Activated T-helper 2 cell treated with anti-CD3 and anti-CD28 coated beads, Interferon-gamma antibody, Interleukin-2, Interleukin-4, amounts not matched to agents 10 μg/mL and 5 μg/mL and 100 μg/mL, durations not matched to agents 14 hours and 24 hours and 36 hours (primary cell): ENCODE data around the gene NOXO1. TPM values are rescaled to one million over a fixed set of nuclear protein-coding genes. Genes with fewer than 3 reads are reported as not detected.
"Not testable (repeated sequence)": the region's sequence is repeated elsewhere in the genome, so short reads cannot be mapped to it uniquely, and the experiment has no call there.

Experiments
- DNase-seq: peaks from one replicate; pipeline ENCODE4 v3.0.0; 2021; ENCODE audit warnings: low spot score
- H3K27ac Mint-ChIP-seq: one replicate; pipeline ENCODE4 v1.8.0; 2021; ENCODE audit warnings: mixed read lengths
- H3K27me3 Mint-ChIP-seq: one replicate; pipeline ENCODE4 v1.8.0; 2021; ENCODE audit warnings: low read depth, mixed read lengths
- H3K36me3 Mint-ChIP-seq: one replicate; pipeline ENCODE4 v1.8.0; 2021; ENCODE audit warnings: low read depth, mixed read lengths
- H3K4me1 Mint-ChIP-seq: one replicate; pipeline ENCODE4 v1.8.0; 2021; ENCODE audit warnings: low read depth, mixed read lengths
- H3K4me3 Mint-ChIP-seq: one replicate; pipeline ENCODE4 v1.8.0; 2021; ENCODE audit warnings: low read depth, mild to moderate bottlenecking, moderate library complexity, mixed read lengths
- H3K9me3 Mint-ChIP-seq: one replicate; pipeline ENCODE4 v1.8.0; 2021; ENCODE audit warnings: mixed read lengths
- intact Hi-C: fragments of 100-400 bp; cut with micrococcal nuclease; formaldehyde crosslinking; loops from one replicate; pipeline ENCODE4 v1.15.1; 2023
- total RNA-seq: library from RNA; stranded (reverse); gene quantifications from 2 replicates; pipeline ENCODE4 v1.2.3, GENCODE V29; 2022

NOXO1 gene
- total RNA-seq, 1 donor from 2014 or later: 0.23 TPM

- Mint-ChIP-seq H3K27ac (peak overlapping the region; percentile 28), H3K4me3 (peak overlapping the region; percentile 73), H3K36me3 (no peaks in the 10 kb centered on the region), H3K27me3 (peaks cover 42% of the 10 kb centered on the region), H3K4me1 (peaks cover 16% of the 10 kb centered on the region), H3K9me3 (no peaks in the 10 kb centered on the region)
- intact Hi-C loops: loop anchor here (1.0 to 10.0 kb wide), 3 partner anchors 132 to 319 kb away; partner anchors contain the start of genes ABCA3, ECI1 and TRAF7
- DNase-seq: peak; percentile 90
These were observed 42.1 kb upstream of the NOXO1 start for GRCh38 chr16:2023092-2024031.

- peaks cover 16% of the 10 kb centered on the region for H3K4me1 Mint-ChIP-seq
- no peaks in the 10 kb centered on the region for H3K36me3 Mint-ChIP-seq
- no peak overlapping the region for H3K27ac Mint-ChIP-seq
- intact Hi-C loops: loop anchor here (1.0 to 10.0 kb wide), 3 partner anchors 133 to 320 kb away; partner anchors contain the start of genes ABCA3, ECI1 and TRAF7
- DNase-seq: no peak
- H3K4me3 Mint-ChIP-seq: peak overlapping the region; percentile 73
- no peaks in the 10 kb centered on the region for H3K9me3 Mint-ChIP-seq
- peaks cover 38% of the 10 kb centered on the region for H3K27me3 Mint-ChIP-seq
These were observed 41.4 kb upstream of the NOXO1 start for GRCh38 chr16:2022723-2023091.

GRCh38 chr16:2019921-2020831, 38.9 kb upstream of the NOXO1 start:
- intact Hi-C loops: loop anchor here (5.0 to 10.0 kb wide), 2 partner anchors 235 to 322 kb away; partner anchors contain the start of genes ABCA3 and ECI1
- H3K27me3 Mint-ChIP-seq: peaks cover 28% of the 10 kb centered on the region
- H3K36me3 Mint-ChIP-seq: no peaks in the 10 kb centered on the region
- DNase-seq: no peak
- no peak overlapping the region for H3K27ac Mint-ChIP-seq
- peaks cover 11% of the 10 kb centered on the region for H3K4me1 Mint-ChIP-seq
- no peaks in the 10 kb centered on the region for H3K9me3 Mint-ChIP-seq
- peak overlapping the region; percentile 42 for H3K4me3 Mint-ChIP-seq

GRCh38 chr16:2019518-2019920, 38.2 kb upstream of the NOXO1 start, which contains the start of gene NPW:
TSS of gene NPW (plus strand) at chr16:2019785.
- no peak for DNase-seq
- Mint-ChIP-seq H3K27me3 (peaks cover 26% of the 10 kb centered on the region), H3K4me3 (peak within 1 kb of the TSS; percentile 42), H3K36me3 (no peaks in the 10 kb centered on the region), H3K9me3 (no peaks in the 10 kb centered on the region), H3K27ac (no peak within 1 kb of the TSS), H3K4me1 (peaks cover 11% of the 10 kb centered on the region)
- intact Hi-C loops: no loop called here

GRCh38 chr16:2016407-2016922, 35.2 kb upstream of the NOXO1 start:
- H3K4me1 Mint-ChIP-seq: peaks cover 2% of the 10 kb centered on the region
- no peak for DNase-seq
- no peak overlapping the region for H3K27ac Mint-ChIP-seq
- no peaks in the 10 kb centered on the region for H3K9me3 Mint-ChIP-seq
- intact Hi-C loops: no loop called here
- no peaks in the 10 kb centered on the region for H3K36me3 Mint-ChIP-seq
- peaks cover 16% of the 10 kb centered on the region for H3K27me3 Mint-ChIP-seq
- H3K4me3 Mint-ChIP-seq: no peak overlapping the region

- H3K36me3 Mint-ChIP-seq: no peaks in the 10 kb centered on the region
- intact Hi-C loops: no loop called here
These were observed 34.6 kb upstream of the NOXO1 start for GRCh38 chr16:2015947-2016208.

GRCh38 chr16:2015117-2015946, 34.1 kb upstream of the NOXO1 start:
- Mint-ChIP-seq H3K27ac (no peak overlapping the region), H3K9me3 (no peaks in the 10 kb centered on the region), H3K4me1 (peaks cover under 1% of the 10 kb centered on the region), H3K4me3 (no peak overlapping the region), H3K36me3 (peaks cover under 1% of the 10 kb centered on the region), H3K27me3 (peaks cover 11% of the 10 kb centered on the region)
- no peak for DNase-seq
- intact Hi-C loops: no loop called here

More at GRCh38 chr16:2015947-2016208, 34.6 kb upstream of the NOXO1 start:
- DNase-seq: no peak
- Mint-ChIP-seq H3K27me3 (peaks cover 14% of the 10 kb centered on the region), H3K4me3 (no peak overlapping the region), H3K4me1 (peaks cover 2% of the 10 kb centered on the region), H3K27ac (no peak overlapping the region), H3K9me3 (no peaks in the 10 kb centered on the region)

- intact Hi-C loops: no loop called here
- H3K36me3 Mint-ChIP-seq: peaks cover 7% of the 10 kb centered on the region
- peaks cover 3% of the 10 kb centered on the region for H3K27me3 Mint-ChIP-seq
- no peaks in the 10 kb centered on the region for H3K9me3 Mint-ChIP-seq
- no peak overlapping the region for H3K27ac Mint-ChIP-seq
- no peak overlapping the region for H3K4me3 Mint-ChIP-seq
- H3K4me1 Mint-ChIP-seq: peaks cover 7% of the 10 kb centered on the region
- DNase-seq: no peak
These were observed 32.3 kb upstream of the NOXO1 start for GRCh38 chr16:2013527-2013926.

GRCh38 chr16:2011726-2012125, 30.5 kb upstream of the NOXO1 start:
- H3K27me3 Mint-ChIP-seq, H3K4me3 Mint-ChIP-seq, intact Hi-C loops, H3K27ac Mint-ChIP-seq, DNase-seq, H3K9me3 Mint-ChIP-seq: not testable (repeated sequence)
- peaks cover 20% of the 10 kb centered on the region for H3K4me1 Mint-ChIP-seq
- H3K36me3 Mint-ChIP-seq: peaks cover 23% of the 10 kb centered on the region

- Mint-ChIP-seq H3K4me1 (peaks cover 22% of the 10 kb centered on the region), H3K4me3 (peak within 1 kb of the TSS; percentile 97), H3K27me3 (no peaks in the 10 kb centered on the region)
These were observed 28.7 kb upstream of the NOXO1 start, which contains the start of gene ZNF598 for GRCh38 chr16:2009791-2010510. TSS of gene ZNF598 (minus strand) at chr16:2009821.

GRCh38 chr16:2009164-2009711, 28.0 kb upstream of the NOXO1 start:
- DNase-seq: no peak
- H3K4me3 Mint-ChIP-seq: peak overlapping the region; percentile 86
- no peaks in the 10 kb centered on the region for H3K27me3 Mint-ChIP-seq
- peaks cover 22% of the 10 kb centered on the region for H3K4me1 Mint-ChIP-seq
- H3K27ac Mint-ChIP-seq: peak overlapping the region; percentile 78
- intact Hi-C loops: loop anchor here (1.0 to 5.0 kb wide), 2 partner anchors 17 to 38 kb away; partner anchors contain the start of genes NTHL1 and TSC2
- peaks cover 33% of the 10 kb centered on the region for H3K36me3 Mint-ChIP-seq
- no peaks in the 10 kb centered on the region for H3K9me3 Mint-ChIP-seq

More at GRCh38 chr16:2009791-2010510, 28.7 kb upstream of the NOXO1 start, which contains the start of gene ZNF598:
- peak; percentile 74 for DNase-seq
- intact Hi-C loops: loop anchor here (1.0 to 5.0 kb wide), 2 partner anchors 18 to 37 kb away; partner anchors contain the start of genes NTHL1 and TSC2
- Mint-ChIP-seq H3K36me3 (peaks cover 33% of the 10 kb centered on the region), H3K9me3 (no peaks in the 10 kb centered on the region), H3K27ac (peak within 1 kb of the TSS; percentile 92)
